Fibroblast of villous mesenchyme (primary cell): ENCODE measurements around the gene ARHGEF12. TPM values are rescaled to one million over a fixed set of nuclear protein-coding genes. Genes with fewer than 3 reads are reported as not detected.

Source experiments
- DNase-seq: peaks from one replicate; pipeline ENCODE4 v3.0.0-alpha.2; 2010; ENCODE audit warnings: low read depth
- H3K4me3 ChIP-seq: 2 replicates; pipeline ENCODE4 v1.5.1; 2011; ENCODE audit warnings: low read depth, mild to moderate bottlenecking, low read length
- CTCF ChIP-seq: IDR thresholded peaks from 2 replicates; pipeline ENCODE4 v1.5.1; 2012; ENCODE audit warnings: low read depth, mild to moderate bottlenecking, low read length; ENCODE audit not compliant: insufficient read depth
- total RNA-seq: library from RNA; depleted of rRNA; stranded (reverse); fragments of >200 nt; gene quantifications from 2 replicates; pipeline ENCODE4 v1.2.3, GENCODE V29; 2012

The ARHGEF12 gene
- total RNA-seq, 1 donor = 143 TPM

- H3K4me3 ChIP-seq = no peak overlapping the region
- peak; percentile 44 for DNase-seq
- TF ChIP-seq CTCF = no peak
These were observed 19.1 kb upstream of the ARHGEF12 start for GRCh38 chr11:120316880-120317688.

- TF ChIP-seq CTCF = no peak
- DNase-seq = no peak
- no peak overlapping the region for H3K4me3 ChIP-seq
These were observed 18.3 kb upstream of the ARHGEF12 start for GRCh38 chr11:120317689-120318480.

GRCh38 chr11:120318906-120319305 is 17.3 kb upstream of the ARHGEF12 start:
- no peak for DNase-seq
- TF ChIP-seq CTCF = no peak
- H3K4me3 ChIP-seq = no peak overlapping the region

- peak; percentile 72 for DNase-seq
- TF ChIP-seq CTCF = peak; percentile 20
- H3K4me3 ChIP-seq = peak within 1 kb of the TSS; percentile 73
These were observed 11.0 kb upstream of the ARHGEF12 start, which contains the start of gene TLCD5 for GRCh38 chr11:120324932-120325810. Gene TLCD5 (plus strand): TSS chr11:120325299. CDS start chr11:120327442, 2,143 bp downstream.

- TF ChIP-seq CTCF = no peak
- DNase-seq = peak; percentile 88
- peak overlapping the region; percentile 73 for H3K4me3 ChIP-seq
These were observed 10.0 kb upstream of the ARHGEF12 start for GRCh38 chr11:120326228-120326627.

- DNase-seq = peak; percentile 80
- peak overlapping the region; percentile 25 for H3K4me3 ChIP-seq
- TF ChIP-seq CTCF = no peak
These were observed 9.3 kb upstream of the ARHGEF12 start for GRCh38 chr11:120326845-120327281.
